Activated CD8-positive, alpha-beta T cell treated with anti-CD3 and anti-CD28 coated beads for 36 hours (primary cell): ENCODE results near the gene REEP2. TPM values are rescaled to one million over a fixed set of nuclear protein-coding genes. Genes with fewer than 3 reads are reported as not detected.
"Not testable (repeated sequence)": the region's sequence is repeated elsewhere in the genome, so short reads cannot be mapped to it uniquely, and the experiment has no call there.

ENCODE experiments used
- ATAC-seq: fragments of 200-7000 bp; cut with Tn5 transposase; one replicate; pipeline ENCODE4 v1.10.0; 2021; ENCODE audit warnings: mild to moderate bottlenecking, moderate library complexity
- CTCF ChIA-PET: fragments of 350-600 bp; sonication (Branson Sonifier 250); formaldehyde crosslinking; loops from one replicate; lab custom pipeline; 2021; ENCODE audit warnings: antibody characterized with exemption; lab: Charles Lee
- POLR2A ChIA-PET: fragments of 350-600 bp; sonication (Branson Sonifier 250); formaldehyde crosslinking; loops from one replicate; lab custom pipeline; 2021; ENCODE audit warnings: antibody characterized with exemption; lab: Charles Lee
- DNase-seq: peaks from one replicate; pipeline ENCODE4 v3.0.0-alpha.2; 2020
- H3K27ac Mint-ChIP-seq: one replicate; pipeline ENCODE4 v1.8.0; 2021; ENCODE audit warnings: mild to moderate bottlenecking, mixed read lengths
- H3K27me3 Mint-ChIP-seq: one replicate; pipeline ENCODE4 v1.8.0; 2021; ENCODE audit warnings: mixed read lengths
- H3K36me3 Mint-ChIP-seq: one replicate; pipeline ENCODE4 v1.8.0; 2021; ENCODE audit warnings: low read depth, mixed read lengths
- H3K4me1 Mint-ChIP-seq: one replicate; pipeline ENCODE4 v1.8.0; 2021; ENCODE audit warnings: low read depth, mixed read lengths
- H3K4me3 Mint-ChIP-seq: one replicate; pipeline ENCODE4 v1.8.0; 2021; ENCODE audit warnings: mild to moderate bottlenecking, moderate library complexity, mixed read lengths
- H3K9me3 Mint-ChIP-seq: one replicate; pipeline ENCODE4 v1.8.0; 2021; ENCODE audit warnings: mixed read lengths
- intact Hi-C: fragments of 100-400 bp; cut with micrococcal nuclease; formaldehyde crosslinking; loops from one replicate; pipeline ENCODE4 v1.10.0; 2022
- total RNA-seq, 2 experiments: library from RNA; stranded (reverse); gene quantifications; one replicate each; pipeline ENCODE4 v1.2.3, GENCODE V29; 2021
- TF ChIP-seq, protein P1 (sequence below): fragments of 200-600 bp; IDR thresholded peaks from one replicate; pipeline ENCODE4 v1.8.0; 2022; ENCODE audit warnings: antibody characterized with exemption, mild to moderate bottlenecking

Gene REEP2
- total RNA-seq, 2 experiments from 2014 or later = 2.9 to 3.1 TPM

DNA sequence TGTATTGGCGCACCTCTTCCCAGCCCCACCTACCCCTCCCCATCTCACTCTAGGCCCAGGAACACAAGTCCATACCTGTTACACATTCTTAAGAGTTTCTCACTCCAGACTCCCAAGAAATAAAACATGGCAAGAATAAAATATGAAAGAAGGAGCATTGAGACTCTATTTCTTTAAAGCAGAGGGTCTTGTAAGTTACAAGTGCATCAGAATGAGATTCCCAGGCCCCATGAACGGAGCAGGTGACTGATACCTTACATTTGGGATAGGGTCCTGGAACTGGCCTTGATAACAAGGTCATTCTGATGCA is 32.1 kb downstream of the REEP2 start:
- H3K36me3 Mint-ChIP-seq = peaks cover 25% of the 10 kb centered on the region
- H3K27me3 Mint-ChIP-seq = no peaks in the 10 kb centered on the region
- intact Hi-C loops = no loop called here
- ATAC-seq (no peak), DNase-seq (no peak)
- H3K4me1 Mint-ChIP-seq = peaks cover 23% of the 10 kb centered on the region
- no peak overlapping the region for H3K4me3 Mint-ChIP-seq
- ChIA-PET POLR2A (interaction anchor here (0.6 to 0.9 kb wide), 2 partner anchors 22 to 44 kb away, joined by 4 read pairs; no protein-coding TSS in a partner anchor), CTCF (interaction anchor here (1.6 kb wide), 1 partner anchor 21 kb away, joined by 6 read pairs; no protein-coding TSS in a partner anchor)
- TF ChIP-seq, protein P1, sequence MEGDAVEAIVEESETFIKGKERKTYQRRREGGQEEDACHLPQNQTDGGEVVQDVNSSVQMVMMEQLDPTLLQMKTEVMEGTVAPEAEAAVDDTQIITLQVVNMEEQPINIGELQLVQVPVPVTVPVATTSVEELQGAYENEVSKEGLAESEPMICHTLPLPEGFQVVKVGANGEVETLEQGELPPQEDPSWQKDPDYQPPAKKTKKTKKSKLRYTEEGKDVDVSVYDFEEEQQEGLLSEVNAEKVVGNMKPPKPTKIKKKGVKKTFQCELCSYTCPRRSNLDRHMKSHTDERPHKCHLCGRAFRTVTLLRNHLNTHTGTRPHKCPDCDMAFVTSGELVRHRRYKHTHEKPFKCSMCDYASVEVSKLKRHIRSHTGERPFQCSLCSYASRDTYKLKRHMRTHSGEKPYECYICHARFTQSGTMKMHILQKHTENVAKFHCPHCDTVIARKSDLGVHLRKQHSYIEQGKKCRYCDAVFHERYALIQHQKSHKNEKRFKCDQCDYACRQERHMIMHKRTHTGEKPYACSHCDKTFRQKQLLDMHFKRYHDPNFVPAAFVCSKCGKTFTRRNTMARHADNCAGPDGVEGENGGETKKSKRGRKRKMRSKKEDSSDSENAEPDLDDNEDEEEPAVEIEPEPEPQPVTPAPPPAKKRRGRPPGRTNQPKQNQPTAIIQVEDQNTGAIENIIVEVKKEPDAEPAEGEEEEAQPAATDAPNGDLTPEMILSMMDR = no peak
- H3K9me3 Mint-ChIP-seq = no peaks in the 10 kb centered on the region
- H3K27ac Mint-ChIP-seq = no peak overlapping the region

DNA sequence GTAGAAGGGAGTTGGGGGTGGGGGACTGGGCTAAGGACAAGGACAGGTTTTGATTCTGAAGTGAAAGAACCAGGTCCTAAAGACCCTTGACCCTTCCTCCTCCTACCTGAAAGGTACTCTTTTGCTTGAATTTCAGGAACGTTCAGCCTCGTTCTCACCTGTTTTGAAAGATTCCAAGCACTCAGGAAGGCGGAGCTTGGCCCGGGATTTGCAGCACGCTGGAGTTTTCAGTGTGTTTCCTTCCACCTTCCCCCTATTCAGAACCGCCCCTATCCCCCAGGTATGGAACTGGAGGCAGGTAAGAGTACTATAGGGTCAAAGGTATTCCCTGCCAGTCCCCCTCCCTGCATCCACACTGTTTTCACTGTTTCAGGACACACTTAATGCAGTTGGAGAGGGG is 33.5 kb downstream of the REEP2 start:
- ChIA-PET POLR2A (no interaction called here), CTCF (interaction anchor here (1.2 to 1.6 kb wide), 2 partner anchors 22 to 121 kb away, joined by 4 to 6 read pairs; no protein-coding TSS in a partner anchor)
- ATAC-seq (no peak), DNase-seq (no peak)
- Mint-ChIP-seq H3K27ac (no peak overlapping the region), H3K36me3 (peaks cover 13% of the 10 kb centered on the region), H3K4me3 (no peak overlapping the region), H3K4me1 (peaks cover 13% of the 10 kb centered on the region), H3K27me3 (no peaks in the 10 kb centered on the region), H3K9me3 (no peaks in the 10 kb centered on the region)
- TF ChIP-seq, protein P1 = no peak
- intact Hi-C loops = no loop called here

DNA sequence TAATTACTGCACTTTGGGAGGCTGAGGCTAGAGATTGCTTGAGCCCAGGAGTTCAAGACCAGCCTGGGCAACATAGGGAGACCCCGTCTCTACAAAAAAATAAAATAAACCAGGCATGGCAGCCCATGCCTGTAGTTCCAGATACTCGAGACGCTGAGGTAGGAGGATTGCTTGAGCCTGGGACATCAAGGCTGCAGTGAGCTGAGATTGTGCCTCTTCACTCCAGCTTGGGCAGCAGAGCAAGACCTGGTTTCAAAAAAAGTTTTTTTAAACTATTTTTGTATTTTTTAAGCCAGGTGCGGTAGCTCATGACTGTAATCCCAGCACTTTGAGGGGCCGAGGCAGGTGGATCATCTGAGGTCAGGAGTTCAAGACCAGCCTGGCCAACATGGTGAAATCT is 34.3 kb downstream of the REEP2 start:
- H3K9me3 Mint-ChIP-seq, H3K27ac Mint-ChIP-seq, H3K4me1 Mint-ChIP-seq, DNase-seq, H3K4me3 Mint-ChIP-seq, intact Hi-C loops, H3K27me3 Mint-ChIP-seq, H3K36me3 Mint-ChIP-seq, ATAC-seq: not testable (repeated sequence)
- CTCF ChIA-PET = interaction anchor here (1.2 to 1.6 kb wide), 3 partner anchors 20 to 121 kb away, joined by 4 to 5 read pairs (median 4); no protein-coding TSS in a partner anchor
- POLR2A ChIA-PET = interaction anchor here (0.6 kb wide), 1 partner anchor 184 kb away, joined by 4 read pairs; no protein-coding TSS in a partner anchor

DNA sequence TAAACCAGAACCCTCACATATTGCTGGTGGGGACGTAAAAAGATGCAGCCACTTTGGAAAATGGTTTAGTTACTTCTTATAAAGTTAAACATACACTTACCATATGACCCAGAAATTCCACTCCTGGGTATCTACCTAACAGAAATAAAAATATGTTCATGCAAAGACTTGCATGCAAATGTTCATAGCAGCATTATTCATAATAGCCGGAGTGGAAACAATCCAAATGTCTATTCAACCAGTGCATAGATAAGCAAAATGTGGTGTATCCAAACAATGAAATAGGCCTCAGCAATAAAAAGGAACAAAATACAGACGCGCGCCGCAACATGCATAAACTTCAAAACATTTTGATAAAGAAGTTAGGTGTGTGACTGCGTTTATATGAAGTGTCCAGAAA is 38.1 kb downstream of the REEP2 start:
- DNase-seq = no peak
- ATAC-seq = no peak
- H3K27ac Mint-ChIP-seq = no peak overlapping the region

DNA sequence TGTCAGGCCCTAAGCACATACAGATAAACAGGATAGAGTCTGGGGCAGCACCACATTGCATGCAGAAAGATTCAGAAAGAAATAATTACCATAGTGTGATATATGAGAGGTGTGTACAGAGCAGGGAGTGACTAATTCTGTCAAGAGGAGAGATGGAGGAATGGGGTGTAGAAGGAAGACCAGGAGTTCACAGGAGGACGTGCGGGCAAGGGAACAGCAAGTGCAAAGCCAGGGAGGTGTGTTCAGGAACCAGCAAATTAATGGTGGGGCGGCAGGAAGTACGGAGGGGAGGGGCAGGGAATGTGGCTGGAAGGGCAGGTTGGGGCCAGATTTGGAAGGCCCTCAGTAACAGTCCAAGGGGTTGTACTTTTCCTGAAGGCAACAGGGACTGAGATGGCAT is 43.8 kb downstream of the REEP2 start:
- POLR2A ChIA-PET = interaction anchor here (0.9 kb wide), 1 partner anchor 15 kb away, joined by 3 read pairs; no protein-coding TSS in a partner anchor
- TF ChIP-seq, protein P1 = no peak
- no peak overlapping the region for H3K4me3 Mint-ChIP-seq
- no peaks in the 10 kb centered on the region for H3K36me3 Mint-ChIP-seq
- CTCF ChIA-PET = interaction anchor here (1.2 kb wide), 2 partner anchors 18 to 21 kb away, joined by 3 read pairs; no protein-coding TSS in a partner anchor
- H3K9me3 Mint-ChIP-seq = no peaks in the 10 kb centered on the region
- no peaks in the 10 kb centered on the region for H3K4me1 Mint-ChIP-seq
- ATAC-seq = no peak
- no peak for DNase-seq
- H3K27me3 Mint-ChIP-seq = no peaks in the 10 kb centered on the region
- intact Hi-C loops = no loop called here
- H3K27ac Mint-ChIP-seq = no peak overlapping the region

More for the DNA sequence above, 38.1 kb downstream of the REEP2 start:
- H3K36me3 Mint-ChIP-seq = no peaks in the 10 kb centered on the region
- TF ChIP-seq, protein P1 = no peak
- no peaks in the 10 kb centered on the region for H3K9me3 Mint-ChIP-seq
- ChIA-PET CTCF (interaction anchor here (0.7 kb wide), 1 partner anchor 27 kb away, joined by 3 read pairs; no protein-coding TSS in a partner anchor), POLR2A (interaction anchor here (1.6 kb wide), 1 partner anchor 12 kb away, joined by 6 read pairs; the partner anchor contains the start of gene EGR1)
- no peak overlapping the region for H3K4me3 Mint-ChIP-seq
- no peaks in the 10 kb centered on the region for H3K27me3 Mint-ChIP-seq
- intact Hi-C loops = no loop called here
- H3K4me1 Mint-ChIP-seq = no peaks in the 10 kb centered on the region
